B cell (primary cell): ENCODE measurements around the gene MMP24.

Experiments used
- EZH2 ChIP-seq: IDR thresholded peaks from 2 replicates; pipeline ENCODE4 v1.6.1; 2012; ENCODE audit warnings: borderline replicate concordance, low read depth, mild to moderate bottlenecking, moderate library complexity, low read length; ENCODE audit not compliant: insufficient read depth, poor library complexity, severe bottlenecking
- TF ChIP-seq, protein P1 (sequence below): fragments of 200-600 bp; IDR thresholded peaks from one replicate; pipeline ENCODE4 v1.8.0; 2022; ENCODE audit warnings: antibody characterized with exemption, mild to moderate bottlenecking

DNA sequence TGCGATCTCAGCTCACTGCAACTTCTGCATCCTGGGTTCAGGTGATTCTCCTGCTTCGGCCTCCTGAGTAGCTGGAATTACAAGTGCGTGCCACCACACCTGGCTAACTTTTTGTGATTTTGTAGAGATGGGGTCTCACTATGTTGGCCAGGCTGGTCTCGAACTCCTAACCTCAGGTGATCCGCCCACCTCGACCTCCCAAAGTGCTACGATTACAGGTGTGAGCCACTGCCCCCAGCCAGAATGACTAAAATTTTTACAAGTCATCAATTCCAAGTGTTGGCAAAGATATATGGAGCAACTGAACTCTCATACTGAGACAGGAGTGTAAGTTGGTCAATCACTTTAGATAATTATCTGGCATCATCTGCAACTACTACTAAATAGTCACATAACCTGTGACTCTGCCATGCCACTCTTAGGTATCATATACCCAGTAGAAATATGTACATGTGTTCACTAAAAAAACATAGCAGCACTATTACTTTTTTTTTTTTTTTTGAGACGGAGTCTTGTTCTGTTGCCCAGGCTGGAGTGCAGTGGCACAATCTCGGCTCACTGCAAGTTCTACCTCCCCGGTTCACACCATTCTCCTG lies 55.1 kb downstream of the MMP24 start:
- TF ChIP-seq, protein P1, sequence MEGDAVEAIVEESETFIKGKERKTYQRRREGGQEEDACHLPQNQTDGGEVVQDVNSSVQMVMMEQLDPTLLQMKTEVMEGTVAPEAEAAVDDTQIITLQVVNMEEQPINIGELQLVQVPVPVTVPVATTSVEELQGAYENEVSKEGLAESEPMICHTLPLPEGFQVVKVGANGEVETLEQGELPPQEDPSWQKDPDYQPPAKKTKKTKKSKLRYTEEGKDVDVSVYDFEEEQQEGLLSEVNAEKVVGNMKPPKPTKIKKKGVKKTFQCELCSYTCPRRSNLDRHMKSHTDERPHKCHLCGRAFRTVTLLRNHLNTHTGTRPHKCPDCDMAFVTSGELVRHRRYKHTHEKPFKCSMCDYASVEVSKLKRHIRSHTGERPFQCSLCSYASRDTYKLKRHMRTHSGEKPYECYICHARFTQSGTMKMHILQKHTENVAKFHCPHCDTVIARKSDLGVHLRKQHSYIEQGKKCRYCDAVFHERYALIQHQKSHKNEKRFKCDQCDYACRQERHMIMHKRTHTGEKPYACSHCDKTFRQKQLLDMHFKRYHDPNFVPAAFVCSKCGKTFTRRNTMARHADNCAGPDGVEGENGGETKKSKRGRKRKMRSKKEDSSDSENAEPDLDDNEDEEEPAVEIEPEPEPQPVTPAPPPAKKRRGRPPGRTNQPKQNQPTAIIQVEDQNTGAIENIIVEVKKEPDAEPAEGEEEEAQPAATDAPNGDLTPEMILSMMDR, result no peak
- TF ChIP-seq EZH2, result no peak
